Fibroblast of skin of right biceps (primary cell): ENCODE measurements around the gene SHLD2.
"Not testable (repeated sequence)": the region's sequence is repeated elsewhere in the genome, so short reads cannot be mapped to it uniquely, and the experiment has no call there.

Experiments used
- DNase-seq: peaks from one replicate; pipeline ENCODE4 v3.0.0-alpha.2; 2013

Gene SHLD2

GRCh38 chr10:87094373-87095235 is at the start of gene SHLD2, which contains the start of gene GLUD1:
SHLD2 (plus strand) TSS chr10:87095206; CDS start chr10:87151355, 56,149 bp downstream.
GLUD1 (minus strand) TSS chr10:87094843; CDS start chr10:87094769, 74 bp downstream.
- DNase-seq: peak; percentile 92

- no peak for DNase-seq
Measured at GRCh38 chr10:87045434-87045938, 49.5 kb upstream of the SHLD2 start.

- DNase-seq: no peak
Measured at GRCh38 chr10:87053111-87053510, 41.9 kb upstream of the SHLD2 start.

GRCh38 chr10:87053577-87054181 is 41.3 kb upstream of the SHLD2 start:
- DNase-seq: no peak

GRCh38 chr10:87054373-87055295 is 40.4 kb upstream of the SHLD2 start:
- peak; percentile 66 for DNase-seq

- no peak for DNase-seq
Measured at GRCh38 chr10:87058171-87058570, 36.8 kb upstream of the SHLD2 start.

- no peak for DNase-seq
Measured at GRCh38 chr10:87059401-87059800, 35.6 kb upstream of the SHLD2 start.

- DNase-seq: no peak
Measured at GRCh38 chr10:87060280-87060928, 34.6 kb upstream of the SHLD2 start.

- no peak for DNase-seq
Measured at GRCh38 chr10:87064651-87065050, 30.4 kb upstream of the SHLD2 start.

GRCh38 chr10:87066178-87066577 is 28.8 kb upstream of the SHLD2 start:
- DNase-seq: no peak

GRCh38 chr10:87066865-87067264 is 28.1 kb upstream of the SHLD2 start:
- DNase-seq: no peak

GRCh38 chr10:87068281-87068680 is 26.7 kb upstream of the SHLD2 start:
- no peak for DNase-seq

GRCh38 chr10:87072449-87072848 is 22.6 kb upstream of the SHLD2 start:
- no peak for DNase-seq

GRCh38 chr10:87076421-87076820 is 18.6 kb upstream of the SHLD2 start:
- not testable (repeated sequence) for DNase-seq

- no peak for DNase-seq
Measured at GRCh38 chr10:87079106-87079836, 15.7 kb upstream of the SHLD2 start.

GRCh38 chr10:87080621-87081020 is 14.4 kb upstream of the SHLD2 start:
- not testable (repeated sequence) for DNase-seq

GRCh38 chr10:87081574-87081973 is 13.4 kb upstream of the SHLD2 start:
- not testable (repeated sequence) for DNase-seq

- peak; percentile 77 for DNase-seq
Measured at GRCh38 chr10:87082219-87082618, 12.8 kb upstream of the SHLD2 start.

- peak; percentile 79 for DNase-seq
Measured at GRCh38 chr10:87083576-87084290, 11.3 kb upstream of the SHLD2 start.

GRCh38 chr10:87084291-87084782 is 10.7 kb upstream of the SHLD2 start:
- DNase-seq: peak; percentile 87

- DNase-seq: no peak
Measured at GRCh38 chr10:87085537-87085936, 9.5 kb upstream of the SHLD2 start.
